Right lobe of liver (tissue), 6 donors: ENCODE results near the gene SIKE1. TPM values are rescaled to one million over a fixed set of nuclear protein-coding genes. Genes with fewer than 3 reads are reported as not detected.

ENCODE experiments used
- ATAC-seq, 4 donors: fragments of 200-7000 bp; cut with Tn5 transposase; one replicate each; pipeline ENCODE4 v1.9.1; 2020; ENCODE audit warnings: mild to moderate bottlenecking in 4 of 4, moderate library complexity in 4 of 4
- DNase-seq, 3 donors: peaks; one replicate each; pipeline ENCODE4 v3.0.0-alpha.2; 2020
- H3K27ac ChIP-seq, 3 donors: fragments of 200-600 bp; one replicate each; pipeline ENCODE4 v1.8.0; 2022
- H3K27me3 ChIP-seq, 2 donors: fragments of 200-600 bp; one replicate each; pipeline ENCODE4 v1.8.0; 2022
- H3K36me3 ChIP-seq, 4 donors: fragments of 200-600 bp; sonication (generic) in 1 of 4; one replicate each; pipeline versions ENCODE4 v1.5.1 to v1.8.0; 2017 to 2022; ENCODE audit warnings: control low read depth in 1 of 4
- H3K4me1 ChIP-seq, 4 donors: fragments of 200-600 bp; sonication (generic) in 1 of 4; one replicate each; pipeline versions ENCODE4 v1.5.1 to v1.8.0; 2017 to 2022; ENCODE audit warnings: control low read depth in 1 of 4
- H3K4me3 ChIP-seq, 3 donors: fragments of 200-600 bp; one replicate each; pipeline ENCODE4 v1.8.0; 2022
- H3K9me3 ChIP-seq, 4 donors: fragments of 200-600 bp; sonication (generic) in 1 of 4; one replicate each; pipeline versions ENCODE4 v1.5.1 to v1.8.0; 2017 to 2022; ENCODE audit warnings: control low read depth in 1 of 4
- POLR2A ChIP-seq: fragments of 450-650 bp; IDR thresholded peaks from one replicate; pipeline ENCODE4 v1.6.1; 2017; ENCODE audit warnings: antibody characterized with exemption, mild to moderate bottlenecking
- WGBS: methylation state at CpG from one replicate; pipeline ENCODE4 v1.1.6; 2018; ENCODE audit warnings: low coverage, low lambda C conversion rate; ENCODE audit not compliant: insufficient coverage; ENCODE audit errors: missing lambda C conversion rate; 5-methylcytosine and 5-hydroxymethylcytosine counted together
- intact Hi-C, 2 donors: fragments of 100-400 bp; cut with DNase I; formaldehyde crosslinking; loops; one replicate each; pipeline versions ENCODE4 v1.11.2 to v1.14.1; 2022
- total RNA-seq, 6 experiments: library from RNA; depleted of rRNA in 2 of 6; stranded (reverse); fragments of >200 nt in 2 of 6; fragmentation: NEBNext Ultra II Directional in 3 of 6; extraction: Animal tissue kit (Norgen Biotek cat#: 25700) in 3 of 6; gene quantifications; one replicate each; pipeline versions ENCODE4 v1.1.0 to v1.2.4, GENCODE V29; 2016 to 2023
- TF ChIP-seq, protein P1 (sequence below), 4 donors: fragments of 200-600 bp in 3 of 4; fragments of 450-650 bp in 1 of 4; IDR thresholded peaks; one replicate each; pipeline versions ENCODE4 v1.5.1 to v1.8.0; 2016 to 2022; ENCODE audit warnings: antibody characterized with exemption in 4 of 4, mild to moderate bottlenecking in 2 of 4
- donor health status: DM: no; HTN: yes; CAD: no.
- donor health status: DM: no; HTN: no; CAD: no.
- donor health status: DM: no; HTN: no; CAD: no.
- donor health status: DM: no; HTN: yes; CAD: no.
- donor health status: DM: no; HTN: yes; CAD: no.

Gene SIKE1
- total RNA-seq, 6 experiments from 2014 or later, result 17.5 to 74.0 (median 21.8) TPM

DNA sequence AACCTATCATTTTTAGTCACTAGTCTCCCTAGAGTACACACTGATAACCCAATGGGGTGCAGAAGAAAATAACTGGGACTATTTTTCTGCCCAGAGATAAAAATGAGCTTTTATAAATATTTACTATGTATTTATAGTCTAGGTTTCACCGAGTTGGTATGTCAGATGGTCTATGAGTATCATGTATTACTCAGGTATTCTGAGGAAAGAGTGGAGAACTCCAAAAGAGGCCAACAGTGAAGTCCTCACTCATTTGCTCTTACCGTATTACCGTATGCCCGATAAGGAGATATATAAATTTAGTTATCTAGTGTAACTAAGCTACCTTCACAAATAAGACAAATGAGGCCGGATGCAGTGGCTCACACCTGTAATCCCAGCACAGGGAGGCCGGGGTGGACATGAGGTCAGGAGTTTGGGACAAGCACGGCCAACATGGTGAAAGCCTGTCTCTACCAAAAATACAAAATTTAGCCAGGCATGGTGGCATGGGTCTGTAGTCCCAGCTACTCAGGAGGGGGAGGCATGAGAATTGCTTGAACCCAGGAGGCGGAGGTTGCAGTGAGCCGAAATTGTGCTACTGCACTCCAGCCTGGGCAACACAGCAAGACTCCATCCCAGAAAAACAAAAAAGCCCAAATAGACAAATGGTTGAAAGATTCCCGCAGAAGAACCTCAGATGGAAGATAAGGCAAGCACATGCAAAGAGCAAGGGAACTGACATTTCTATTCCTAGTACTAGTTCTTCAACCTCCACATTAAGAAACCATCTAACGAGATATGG lies 38.3 kb downstream of the SIKE1 start:
- H3K9me3 ChIP-seq, result no peaks in the 10 kb centered on the region
- 85% methylated on average over 10 of the region's 11 CpGs for WGBS
- H3K27ac ChIP-seq, result no peak overlapping the region
- no peak for TF ChIP-seq POLR2A
- TF ChIP-seq, protein P1, sequence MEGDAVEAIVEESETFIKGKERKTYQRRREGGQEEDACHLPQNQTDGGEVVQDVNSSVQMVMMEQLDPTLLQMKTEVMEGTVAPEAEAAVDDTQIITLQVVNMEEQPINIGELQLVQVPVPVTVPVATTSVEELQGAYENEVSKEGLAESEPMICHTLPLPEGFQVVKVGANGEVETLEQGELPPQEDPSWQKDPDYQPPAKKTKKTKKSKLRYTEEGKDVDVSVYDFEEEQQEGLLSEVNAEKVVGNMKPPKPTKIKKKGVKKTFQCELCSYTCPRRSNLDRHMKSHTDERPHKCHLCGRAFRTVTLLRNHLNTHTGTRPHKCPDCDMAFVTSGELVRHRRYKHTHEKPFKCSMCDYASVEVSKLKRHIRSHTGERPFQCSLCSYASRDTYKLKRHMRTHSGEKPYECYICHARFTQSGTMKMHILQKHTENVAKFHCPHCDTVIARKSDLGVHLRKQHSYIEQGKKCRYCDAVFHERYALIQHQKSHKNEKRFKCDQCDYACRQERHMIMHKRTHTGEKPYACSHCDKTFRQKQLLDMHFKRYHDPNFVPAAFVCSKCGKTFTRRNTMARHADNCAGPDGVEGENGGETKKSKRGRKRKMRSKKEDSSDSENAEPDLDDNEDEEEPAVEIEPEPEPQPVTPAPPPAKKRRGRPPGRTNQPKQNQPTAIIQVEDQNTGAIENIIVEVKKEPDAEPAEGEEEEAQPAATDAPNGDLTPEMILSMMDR (IDR thresholded peaks at IDR 0.05), result no peak
- no peaks in the 10 kb centered on the region for H3K4me1 ChIP-seq
- ATAC-seq (no peak), DNase-seq (no peak)
- H3K36me3 ChIP-seq, result peaks cover 0 to 14% (median 8%) of the 10 kb centered on the region in 4 donors
- intact Hi-C loops, result no loop called here
- no peak overlapping the region for H3K4me3 ChIP-seq
- no peaks in the 10 kb centered on the region for H3K27me3 ChIP-seq

DNA sequence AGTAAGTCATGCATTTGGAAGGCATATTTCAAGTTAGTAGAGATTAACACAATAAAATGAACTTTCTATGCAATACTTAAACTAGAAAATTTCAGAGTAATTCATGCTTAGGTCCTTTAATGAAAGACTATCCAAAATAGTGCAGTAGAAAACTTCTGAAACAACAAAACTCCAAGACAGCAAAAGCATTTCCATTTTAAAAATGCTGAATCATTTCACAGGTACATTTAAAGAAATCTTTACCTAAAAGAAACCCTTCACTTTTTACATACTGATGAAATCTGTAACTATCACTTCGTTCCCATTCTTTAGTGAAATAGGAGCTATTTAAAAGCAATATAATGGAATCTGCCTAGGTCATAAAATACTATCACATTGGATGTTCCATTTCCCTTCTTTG lies 40.2 kb downstream of the SIKE1 start:
- intact Hi-C loops, result no loop called here
- no peak overlapping the region for H3K4me3 ChIP-seq
- H3K27ac ChIP-seq, result no peak overlapping the region
- WGBS, result 80% methylated on average over 1 of the region's 1 CpG
- peaks cover 0 to 26% (median 22%) of the 10 kb centered on the region in 4 donors for H3K36me3 ChIP-seq
- no peaks in the 10 kb centered on the region for H3K9me3 ChIP-seq
- no peak for TF ChIP-seq POLR2A
- TF ChIP-seq, protein P1 (IDR thresholded peaks at IDR 0.05), result no peak
- no peaks in the 10 kb centered on the region for H3K4me1 ChIP-seq
- no peaks in the 10 kb centered on the region for H3K27me3 ChIP-seq
- no peak for DNase-seq
- ATAC-seq, result no peak

DNA sequence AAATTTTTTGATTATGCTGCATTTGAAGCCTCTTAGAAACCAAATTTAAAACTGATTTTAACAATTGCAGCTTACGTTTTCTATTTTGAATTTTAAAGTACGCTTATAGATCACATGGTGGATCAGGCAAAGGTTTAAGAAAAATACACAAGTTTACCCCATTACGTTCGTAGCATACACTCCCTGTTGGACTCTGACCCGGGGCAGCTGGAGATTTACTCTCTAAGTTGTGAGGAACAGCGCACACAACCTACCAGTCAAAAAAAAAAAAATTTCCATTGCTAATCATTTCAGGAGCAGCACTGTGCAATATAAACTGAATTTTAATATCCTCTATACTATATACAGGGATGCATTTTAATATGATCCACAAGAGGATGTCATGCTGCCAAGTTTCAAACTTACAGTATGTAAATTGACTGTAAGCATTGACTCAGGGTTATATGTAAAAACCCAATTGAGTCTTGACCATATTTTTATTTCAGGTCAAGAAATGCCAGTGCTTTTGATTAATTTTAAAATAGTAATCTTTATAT lies 43.1 kb downstream of the SIKE1 start:
- WGBS, result 42% methylated on average over 6 of the region's 6 CpGs
- no peak overlapping the region for H3K4me3 ChIP-seq
- no peaks in the 10 kb centered on the region for H3K9me3 ChIP-seq
- no peaks in the 10 kb centered on the region for H3K27me3 ChIP-seq
- intact Hi-C loops, result no loop called here
- no peaks in the 10 kb centered on the region for H3K4me1 ChIP-seq
- ATAC-seq (peak; percentile 45 to 83 (median 54)), DNase-seq (peak in 1 of 3 donors; percentile 63)
- peak overlapping the region in 1 of 3 donors; percentile 60 for H3K27ac ChIP-seq
- H3K36me3 ChIP-seq, result peaks cover 0 to 55% (median 40%) of the 10 kb centered on the region in 4 donors
- no peak for TF ChIP-seq POLR2A
- TF ChIP-seq, protein P1 (IDR thresholded peaks at IDR 0.05), result no peak

DNA sequence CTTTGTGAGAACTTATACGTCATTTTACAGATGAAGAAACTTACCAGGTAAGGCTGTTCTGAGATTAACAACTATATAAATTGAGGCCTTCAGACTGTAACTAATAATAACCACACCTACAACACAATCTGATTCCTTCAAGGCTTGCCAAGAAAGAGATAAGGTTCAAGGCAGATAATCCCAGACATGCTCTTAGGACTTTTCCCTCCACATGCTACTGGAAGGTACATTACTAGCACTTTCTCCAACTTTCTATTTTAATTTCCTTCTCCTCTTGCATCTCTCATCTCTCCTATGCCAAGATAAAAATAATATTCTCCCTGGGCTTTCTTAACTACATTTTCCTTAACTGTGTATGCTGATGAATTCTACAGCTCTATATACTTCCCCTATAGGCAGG lies 45.0 kb downstream of the SIKE1 start:
- no peaks in the 10 kb centered on the region for H3K9me3 ChIP-seq
- no peak for DNase-seq
- ATAC-seq, result no peak
- H3K27me3 ChIP-seq, result no peaks in the 10 kb centered on the region
- intact Hi-C loops, result no loop called here
- H3K4me3 ChIP-seq, result no peak overlapping the region
- H3K4me1 ChIP-seq, result peaks cover 0 to 2% (median under 1%) of the 10 kb centered on the region in 4 donors
- no peak overlapping the region for H3K27ac ChIP-seq
- peaks cover 0 to 72% (median 43%) of the 10 kb centered on the region in 4 donors for H3K36me3 ChIP-seq
- TF ChIP-seq POLR2A, result no peak
- TF ChIP-seq, protein P1 (IDR thresholded peaks at IDR 0.05), result no peak
- WGBS, result 90% methylated on average over 1 of the region's 1 CpG
